ENCODE results near the gene CDC42BPA. TPM values are rescaled to one million over a fixed set of nuclear protein-coding genes. Genes with fewer than 3 reads are reported as not detected.

The CDC42BPA gene
- total and polyA plus RNA-seq, 9 of the 15 experiments (the other 6 are each of a cell fraction or from before 2014, with no cell fraction given), result 8.0 to 77.5 (median 52.1) TPM

DNA sequence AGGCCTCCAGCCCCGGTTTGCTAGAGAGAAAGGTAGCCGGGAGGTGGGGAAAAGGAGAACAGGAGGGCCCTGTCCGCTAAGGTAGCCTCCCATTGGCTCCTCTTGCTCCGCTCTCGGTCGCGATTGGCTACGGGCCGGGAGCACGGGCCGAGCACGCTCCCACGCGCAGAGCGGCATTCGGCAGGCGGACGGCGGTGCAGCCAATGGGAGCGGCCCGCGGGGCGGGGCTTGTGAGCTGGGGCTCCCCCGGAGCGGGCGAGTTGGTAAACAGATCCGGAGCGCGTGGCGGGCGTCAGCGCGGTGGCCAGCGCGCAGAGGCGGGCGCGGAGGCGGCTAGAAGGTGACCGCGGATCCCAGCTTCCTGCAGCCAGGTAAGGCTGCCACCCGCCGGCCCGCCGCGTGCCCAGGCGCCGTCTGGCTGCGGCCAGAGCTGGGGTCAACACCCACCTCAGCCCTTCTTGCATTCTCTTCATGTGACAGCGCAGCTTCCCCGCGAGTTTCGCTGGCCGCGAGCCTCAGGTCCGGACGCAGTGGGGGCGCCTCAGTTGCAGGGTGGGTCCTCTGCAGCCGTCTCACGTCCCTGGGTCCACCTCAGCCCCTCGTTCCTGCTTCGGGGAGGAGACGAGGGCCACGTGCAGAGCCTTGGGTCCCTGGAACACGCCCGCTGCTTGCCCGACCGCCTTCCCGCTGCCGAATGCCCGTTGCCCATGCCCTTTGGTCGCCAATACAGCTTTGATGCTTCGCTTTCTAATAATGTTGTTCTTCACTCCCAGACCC lies 378.1 kb downstream of the CDC42BPA start, which contains the start of gene COQ8A (continued):
- TF ChIP-seq, protein P1, sequence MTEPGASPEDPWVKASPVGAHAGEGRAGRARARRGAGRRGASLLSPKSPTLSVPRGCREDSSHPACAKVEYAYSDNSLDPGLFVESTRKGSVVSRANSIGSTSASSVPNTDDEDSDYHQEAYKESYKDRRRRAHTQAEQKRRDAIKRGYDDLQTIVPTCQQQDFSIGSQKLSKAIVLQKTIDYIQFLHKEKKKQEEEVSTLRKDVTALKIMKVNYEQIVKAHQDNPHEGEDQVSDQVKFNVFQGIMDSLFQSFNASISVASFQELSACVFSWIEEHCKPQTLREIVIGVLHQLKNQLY (CRISPR knock-in tag; conservative IDR thresholded peaks at IDR 0.05), result peak; percentile 99
- peak; percentile 29; the same call in 1 of the 2 replicates for TF ChIP-seq LCOR (CRISPR knock-in tag; IDR thresholded peaks at IDR 0.05)
- no peak for TF ChIP-seq ZNF41 (CRISPR knock-in tag; conservative IDR thresholded peaks at IDR 0.05)
- TF ChIP-seq, protein P2, sequence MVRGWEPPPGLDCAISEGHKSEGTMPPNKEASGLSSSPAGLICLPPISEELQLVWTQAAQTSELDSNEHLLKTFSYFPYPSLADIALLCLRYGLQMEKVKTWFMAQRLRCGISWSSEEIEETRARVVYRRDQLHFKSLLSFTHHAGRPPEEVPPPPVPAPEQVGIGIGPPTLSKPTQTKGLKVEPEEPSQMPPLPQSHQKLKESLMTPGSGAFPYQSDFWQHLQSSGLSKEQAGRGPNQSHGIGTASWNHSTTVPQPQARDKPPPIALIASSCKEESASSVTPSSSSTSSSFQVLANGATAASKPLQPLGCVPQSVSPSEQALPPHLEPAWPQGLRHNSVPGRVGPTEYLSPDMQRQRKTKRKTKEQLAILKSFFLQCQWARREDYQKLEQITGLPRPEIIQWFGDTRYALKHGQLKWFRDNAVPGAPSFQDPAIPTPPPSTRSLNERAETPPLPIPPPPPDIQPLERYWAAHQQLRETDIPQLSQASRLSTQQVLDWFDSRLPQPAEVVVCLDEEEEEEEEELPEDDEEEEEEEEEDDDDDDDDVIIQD (CRISPR knock-in tag; IDR thresholded peaks at IDR 0.05), result no peak
- no peak for TF ChIP-seq ZSCAN29 (IDR thresholded peaks at IDR 0.05)
- TF ChIP-seq SMARCA5 (IDR thresholded peaks at IDR 0.05), result no peak
- TF ChIP-seq KDM2B (CRISPR knock-in tag; IDR thresholded peaks at IDR 0.05), result peak; percentile 86; the same call in 1 of the 2 replicates
- TF ChIP-seq, protein P3, sequence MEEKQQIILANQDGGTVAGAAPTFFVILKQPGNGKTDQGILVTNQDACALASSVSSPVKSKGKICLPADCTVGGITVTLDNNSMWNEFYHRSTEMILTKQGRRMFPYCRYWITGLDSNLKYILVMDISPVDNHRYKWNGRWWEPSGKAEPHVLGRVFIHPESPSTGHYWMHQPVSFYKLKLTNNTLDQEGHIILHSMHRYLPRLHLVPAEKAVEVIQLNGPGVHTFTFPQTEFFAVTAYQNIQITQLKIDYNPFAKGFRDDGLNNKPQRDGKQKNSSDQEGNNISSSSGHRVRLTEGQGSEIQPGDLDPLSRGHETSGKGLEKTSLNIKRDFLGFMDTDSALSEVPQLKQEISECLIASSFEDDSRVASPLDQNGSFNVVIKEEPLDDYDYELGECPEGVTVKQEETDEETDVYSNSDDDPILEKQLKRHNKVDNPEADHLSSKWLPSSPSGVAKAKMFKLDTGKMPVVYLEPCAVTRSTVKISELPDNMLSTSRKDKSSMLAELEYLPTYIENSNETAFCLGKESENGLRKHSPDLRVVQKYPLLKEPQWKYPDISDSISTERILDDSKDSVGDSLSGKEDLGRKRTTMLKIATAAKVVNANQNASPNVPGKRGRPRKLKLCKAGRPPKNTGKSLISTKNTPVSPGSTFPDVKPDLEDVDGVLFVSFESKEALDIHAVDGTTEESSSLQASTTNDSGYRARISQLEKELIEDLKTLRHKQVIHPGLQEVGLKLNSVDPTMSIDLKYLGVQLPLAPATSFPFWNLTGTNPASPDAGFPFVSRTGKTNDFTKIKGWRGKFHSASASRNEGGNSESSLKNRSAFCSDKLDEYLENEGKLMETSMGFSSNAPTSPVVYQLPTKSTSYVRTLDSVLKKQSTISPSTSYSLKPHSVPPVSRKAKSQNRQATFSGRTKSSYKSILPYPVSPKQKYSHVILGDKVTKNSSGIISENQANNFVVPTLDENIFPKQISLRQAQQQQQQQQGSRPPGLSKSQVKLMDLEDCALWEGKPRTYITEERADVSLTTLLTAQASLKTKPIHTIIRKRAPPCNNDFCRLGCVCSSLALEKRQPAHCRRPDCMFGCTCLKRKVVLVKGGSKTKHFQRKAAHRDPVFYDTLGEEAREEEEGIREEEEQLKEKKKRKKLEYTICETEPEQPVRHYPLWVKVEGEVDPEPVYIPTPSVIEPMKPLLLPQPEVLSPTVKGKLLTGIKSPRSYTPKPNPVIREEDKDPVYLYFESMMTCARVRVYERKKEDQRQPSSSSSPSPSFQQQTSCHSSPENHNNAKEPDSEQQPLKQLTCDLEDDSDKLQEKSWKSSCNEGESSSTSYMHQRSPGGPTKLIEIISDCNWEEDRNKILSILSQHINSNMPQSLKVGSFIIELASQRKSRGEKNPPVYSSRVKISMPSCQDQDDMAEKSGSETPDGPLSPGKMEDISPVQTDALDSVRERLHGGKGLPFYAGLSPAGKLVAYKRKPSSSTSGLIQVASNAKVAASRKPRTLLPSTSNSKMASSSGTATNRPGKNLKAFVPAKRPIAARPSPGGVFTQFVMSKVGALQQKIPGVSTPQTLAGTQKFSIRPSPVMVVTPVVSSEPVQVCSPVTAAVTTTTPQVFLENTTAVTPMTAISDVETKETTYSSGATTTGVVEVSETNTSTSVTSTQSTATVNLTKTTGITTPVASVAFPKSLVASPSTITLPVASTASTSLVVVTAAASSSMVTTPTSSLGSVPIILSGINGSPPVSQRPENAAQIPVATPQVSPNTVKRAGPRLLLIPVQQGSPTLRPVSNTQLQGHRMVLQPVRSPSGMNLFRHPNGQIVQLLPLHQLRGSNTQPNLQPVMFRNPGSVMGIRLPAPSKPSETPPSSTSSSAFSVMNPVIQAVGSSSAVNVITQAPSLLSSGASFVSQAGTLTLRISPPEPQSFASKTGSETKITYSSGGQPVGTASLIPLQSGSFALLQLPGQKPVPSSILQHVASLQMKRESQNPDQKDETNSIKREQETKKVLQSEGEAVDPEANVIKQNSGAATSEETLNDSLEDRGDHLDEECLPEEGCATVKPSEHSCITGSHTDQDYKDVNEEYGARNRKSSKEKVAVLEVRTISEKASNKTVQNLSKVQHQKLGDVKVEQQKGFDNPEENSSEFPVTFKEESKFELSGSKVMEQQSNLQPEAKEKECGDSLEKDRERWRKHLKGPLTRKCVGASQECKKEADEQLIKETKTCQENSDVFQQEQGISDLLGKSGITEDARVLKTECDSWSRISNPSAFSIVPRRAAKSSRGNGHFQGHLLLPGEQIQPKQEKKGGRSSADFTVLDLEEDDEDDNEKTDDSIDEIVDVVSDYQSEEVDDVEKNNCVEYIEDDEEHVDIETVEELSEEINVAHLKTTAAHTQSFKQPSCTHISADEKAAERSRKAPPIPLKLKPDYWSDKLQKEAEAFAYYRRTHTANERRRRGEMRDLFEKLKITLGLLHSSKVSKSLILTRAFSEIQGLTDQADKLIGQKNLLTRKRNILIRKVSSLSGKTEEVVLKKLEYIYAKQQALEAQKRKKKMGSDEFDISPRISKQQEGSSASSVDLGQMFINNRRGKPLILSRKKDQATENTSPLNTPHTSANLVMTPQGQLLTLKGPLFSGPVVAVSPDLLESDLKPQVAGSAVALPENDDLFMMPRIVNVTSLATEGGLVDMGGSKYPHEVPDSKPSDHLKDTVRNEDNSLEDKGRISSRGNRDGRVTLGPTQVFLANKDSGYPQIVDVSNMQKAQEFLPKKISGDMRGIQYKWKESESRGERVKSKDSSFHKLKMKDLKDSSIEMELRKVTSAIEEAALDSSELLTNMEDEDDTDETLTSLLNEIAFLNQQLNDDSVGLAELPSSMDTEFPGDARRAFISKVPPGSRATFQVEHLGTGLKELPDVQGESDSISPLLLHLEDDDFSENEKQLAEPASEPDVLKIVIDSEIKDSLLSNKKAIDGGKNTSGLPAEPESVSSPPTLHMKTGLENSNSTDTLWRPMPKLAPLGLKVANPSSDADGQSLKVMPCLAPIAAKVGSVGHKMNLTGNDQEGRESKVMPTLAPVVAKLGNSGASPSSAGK (IDR thresholded peaks at IDR 0.05), result peak; percentile 93
- TF ChIP-seq ZNF444 (CRISPR knock-in tag; IDR thresholded peaks at IDR 0.05), result 0 out of 2 replicates have a peak, but pooled peaks have one; percentile 8
- TF ChIP-seq ZNF143 (CRISPR knock-in tag; IDR thresholded peaks at IDR 0.05), result 0 out of 2 replicates have a peak, but pooled peaks have one; percentile 10
- TF ChIP-seq SNIP1 (IDR thresholded peaks at IDR 0.05; ENCODE audit: low read depth), result no peak
- peak; percentile 94 for TF ChIP-seq ZNF282 (CRISPR knock-in tag; IDR thresholded peaks at IDR 0.05)
- TF ChIP-seq HNRNPK (IDR thresholded peaks at IDR 0.05; ENCODE audit: low read depth, low read length, poor library complexity, severe bottlenecking), result no peak
- 0 out of 2 replicates have a peak, but pooled peaks have one; percentile 63 for TF ChIP-seq ZNF76 (CRISPR knock-in tag; IDR thresholded peaks at IDR 0.05; ENCODE audit: borderline replicate concordance)
